Measurements from ENCODE around the gene DPM2.

GRCh38 chr9:127968042-127968441 lies 30.4 kb upstream of the DPM2 start:
- TF ChIP-seq CTCF (IDR thresholded peaks at IDR 0.05; ENCODE audit: insufficient read depth, low read length, poor library complexity, severe bottlenecking) (no peak), EZH2phosphoT487 (conservative IDR thresholded peaks at IDR 0.05; ENCODE audit: low read length) (no peak)
